Fibroblast of gingiva (primary cell): ENCODE results near the gene MDFIC2.
"Not testable (repeated sequence)": the region's sequence is repeated elsewhere in the genome, so short reads cannot be mapped to it uniquely, and the experiment has no call there.

ENCODE experiments used
- DNase-seq: peaks from one replicate; pipeline ENCODE4 v3.0.0-alpha.2; 2011; ENCODE audit warnings: low read depth

The MDFIC2 gene

DNA sequence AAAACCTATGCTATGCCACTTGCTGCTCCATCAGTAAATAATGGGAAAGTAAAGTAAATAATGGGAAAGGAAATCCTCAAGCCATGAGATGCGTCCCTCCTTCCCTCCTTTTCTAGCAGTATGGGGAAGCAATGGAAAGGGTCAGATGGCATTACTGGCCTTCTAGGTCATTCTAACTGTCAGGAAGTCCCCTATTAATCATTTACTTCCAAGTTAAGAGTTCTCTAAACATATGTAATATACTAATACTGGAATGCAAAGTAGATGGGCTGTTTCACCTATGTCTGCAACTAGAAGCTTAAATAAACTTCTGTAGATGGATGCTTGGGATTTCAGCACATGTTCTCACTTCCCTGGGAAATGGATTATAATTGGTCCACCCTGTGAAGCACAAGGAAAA is 55.9 kb downstream of the MDFIC2 start:
- no peak for DNase-seq

DNA sequence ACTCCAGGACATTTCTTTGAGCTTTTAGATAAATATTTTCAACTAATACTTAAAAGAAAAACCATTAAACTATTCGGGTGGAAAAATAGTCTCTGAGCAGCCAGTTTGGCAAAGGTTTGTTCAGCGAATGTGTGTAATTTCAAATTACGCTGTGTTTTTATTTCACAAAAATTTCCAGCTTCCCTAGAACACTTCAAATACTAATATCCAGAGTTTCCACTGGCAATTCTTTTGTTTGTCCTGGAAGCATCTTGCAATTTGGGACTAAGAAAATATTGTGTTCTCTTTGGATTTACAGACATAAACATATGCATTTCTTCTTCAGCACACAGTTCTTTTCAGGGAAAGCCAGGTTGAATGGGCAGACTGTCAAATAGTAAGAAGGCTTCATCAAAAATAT is 61.9 kb downstream of the MDFIC2 start:
- no peak for DNase-seq

DNA sequence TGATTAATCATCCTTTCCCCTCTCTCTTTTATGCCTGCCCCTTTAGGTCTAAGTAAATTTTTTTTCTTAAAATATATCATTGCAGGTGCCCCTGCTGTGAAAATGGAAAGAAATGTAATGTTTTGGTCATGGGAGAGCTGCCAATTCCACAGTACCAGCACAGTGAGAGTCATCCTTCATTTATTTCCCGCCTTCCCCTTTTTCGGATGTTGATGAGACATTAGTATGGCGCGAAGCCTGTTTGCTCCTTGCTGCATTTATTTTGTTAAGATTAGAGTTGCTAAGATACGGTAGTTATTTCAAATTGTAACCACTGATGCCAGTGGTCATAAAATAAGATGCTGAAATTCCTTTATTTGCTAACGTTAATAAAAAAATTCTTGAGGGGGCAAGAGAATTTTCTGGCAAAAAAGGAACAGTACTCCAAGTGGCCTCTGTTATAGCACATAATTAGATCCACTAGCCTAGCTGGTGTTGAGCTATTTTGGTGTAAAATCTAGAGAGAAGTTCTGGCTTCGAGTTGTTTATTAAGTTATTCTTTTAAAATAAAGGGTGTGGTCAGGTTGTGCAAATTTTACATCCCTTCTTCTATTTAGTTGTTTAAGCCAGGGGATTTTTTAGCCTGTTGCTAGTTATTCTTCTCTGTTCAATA is 62.8 kb downstream of the MDFIC2 start:
- DNase-seq = no peak

DNA sequence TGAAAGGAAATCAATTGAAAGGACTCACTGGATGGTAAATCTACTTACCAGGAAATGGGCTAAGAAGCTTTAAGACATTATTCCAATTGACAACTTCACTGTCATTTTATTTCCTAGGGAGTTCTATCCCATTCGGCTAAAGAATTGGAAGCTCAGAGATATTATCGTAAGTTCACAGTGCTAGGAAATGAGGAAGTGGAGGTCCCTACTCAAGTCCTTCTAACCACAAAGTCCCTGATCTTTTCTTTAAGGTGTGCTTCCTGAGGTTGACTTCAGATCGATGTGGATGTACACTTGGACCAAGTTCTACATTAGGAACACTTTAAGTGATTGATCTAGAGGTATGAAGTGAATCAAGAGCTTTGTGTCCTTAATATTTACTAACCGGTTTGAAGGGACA is 63.6 kb downstream of the MDFIC2 start:
- DNase-seq = no peak

DNA sequence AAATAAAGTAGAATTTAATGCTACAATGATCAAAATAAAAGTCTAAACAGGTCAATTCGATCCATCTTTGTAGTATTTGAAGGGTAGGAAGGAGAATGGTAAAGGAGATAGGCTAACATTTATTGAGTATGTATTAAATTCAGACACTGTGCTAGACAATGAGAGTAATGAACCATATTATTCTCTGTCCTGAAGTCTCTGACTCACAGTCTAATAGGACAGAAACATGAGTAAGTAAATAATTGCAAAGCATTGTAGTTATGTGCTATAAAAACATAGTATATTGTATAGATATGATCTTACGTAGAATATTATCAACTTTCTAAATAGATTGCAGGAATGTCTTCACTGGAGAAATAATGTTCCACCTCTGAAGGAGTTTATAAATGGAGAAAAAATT is 64.5 kb downstream of the MDFIC2 start:
- DNase-seq = no peak

DNA sequence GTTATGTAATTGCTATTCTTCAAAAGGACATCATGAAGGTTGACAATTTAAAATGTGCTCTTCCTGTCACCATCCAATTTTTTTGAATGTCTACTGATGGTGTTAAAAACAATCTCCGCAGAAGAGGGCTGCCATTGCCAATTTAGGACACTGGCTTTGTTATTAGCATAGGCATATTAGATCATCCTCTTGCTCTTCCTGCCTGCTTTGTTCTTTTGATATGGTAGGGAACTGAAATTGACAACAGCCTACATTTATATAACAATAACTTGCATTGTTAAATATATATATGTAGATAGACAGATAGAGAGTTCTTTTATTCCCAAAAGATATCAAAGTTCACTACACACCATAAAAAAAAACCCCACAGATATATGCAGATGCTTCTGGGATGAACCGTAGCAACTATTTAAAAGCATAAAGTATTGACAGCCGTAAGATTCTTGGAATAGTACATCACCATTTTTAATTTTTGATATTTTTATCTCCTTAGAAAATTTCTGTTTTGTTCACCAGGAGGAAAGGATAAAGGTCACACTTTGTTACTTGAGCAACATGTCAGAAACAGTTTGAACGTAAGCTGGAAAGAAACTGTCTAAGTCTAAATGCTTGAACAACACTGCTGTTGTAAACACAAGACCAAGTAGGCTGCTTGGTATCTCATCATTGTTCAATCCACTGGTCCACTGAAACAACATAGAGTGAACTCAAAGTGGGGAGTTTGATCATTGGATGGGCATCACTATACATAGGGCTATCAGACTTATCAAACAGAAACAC is 66.5 kb downstream of the MDFIC2 start:
- DNase-seq = no peak

DNA sequence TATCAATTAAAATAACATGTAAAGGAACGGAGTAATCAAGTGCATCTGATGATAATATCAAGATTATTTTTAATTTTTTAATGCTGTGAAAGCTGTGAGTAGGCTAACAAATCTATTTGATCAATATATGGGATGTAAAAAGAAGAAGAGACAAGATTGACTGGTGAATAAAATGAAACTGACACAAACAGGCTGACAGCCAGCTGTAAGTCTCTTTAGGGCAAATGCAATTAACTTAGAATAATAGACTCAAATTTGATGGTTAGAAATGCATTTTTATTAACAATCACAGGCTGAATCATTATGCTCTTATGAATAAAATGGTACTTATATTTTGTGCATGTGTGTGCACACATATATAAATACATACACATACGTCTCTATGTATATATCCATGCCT is 68.0 kb downstream of the MDFIC2 start:
- DNase-seq = no peak

DNA sequence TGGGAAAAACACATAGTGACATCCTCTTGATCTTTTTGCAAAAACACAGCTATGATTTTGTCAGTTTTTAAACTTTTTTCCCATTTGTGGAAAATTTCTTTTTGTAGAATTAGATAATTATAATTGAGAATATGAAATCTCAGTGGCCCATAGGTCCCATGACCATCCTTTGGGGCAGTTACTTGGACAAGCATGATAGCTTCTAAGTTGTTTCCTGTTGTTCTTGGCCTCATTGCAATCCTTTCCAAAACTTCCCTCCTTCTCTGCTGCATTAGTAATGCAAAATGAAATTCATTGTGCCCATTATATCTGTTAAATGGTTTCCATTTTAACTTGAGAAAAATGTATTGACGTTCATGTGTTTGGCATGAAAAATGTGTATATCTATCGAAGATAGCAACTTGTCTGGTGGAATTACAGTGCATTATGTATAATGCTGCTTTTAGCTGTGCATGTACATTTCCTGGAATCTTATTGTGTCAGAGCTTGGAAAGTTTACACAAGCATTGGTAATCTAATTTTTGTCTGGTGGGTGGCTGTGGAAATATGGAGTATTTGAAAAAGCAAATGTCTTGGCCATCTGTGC is 70.0 kb downstream of the MDFIC2 start:
- DNase-seq = no peak

DNA sequence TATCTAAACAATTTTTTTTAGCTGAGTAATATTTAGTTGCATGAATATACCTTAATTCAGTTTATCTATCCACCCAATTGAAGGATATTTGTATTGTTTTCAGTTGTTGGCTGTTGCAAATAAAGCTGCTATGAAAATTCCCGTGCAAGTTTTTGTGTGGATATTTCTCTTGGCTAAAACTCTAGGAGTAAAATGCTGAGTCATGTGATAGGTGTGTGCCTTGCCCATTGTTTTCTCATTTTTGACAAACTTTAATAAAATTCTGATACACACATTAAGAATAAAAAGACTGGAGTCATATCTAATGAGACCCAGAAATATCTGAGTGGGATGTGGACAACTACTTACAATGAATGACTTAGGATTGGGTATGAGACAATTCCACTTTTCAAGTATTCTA is 78.6 kb downstream of the MDFIC2 start:
- no peak for DNase-seq

DNA sequence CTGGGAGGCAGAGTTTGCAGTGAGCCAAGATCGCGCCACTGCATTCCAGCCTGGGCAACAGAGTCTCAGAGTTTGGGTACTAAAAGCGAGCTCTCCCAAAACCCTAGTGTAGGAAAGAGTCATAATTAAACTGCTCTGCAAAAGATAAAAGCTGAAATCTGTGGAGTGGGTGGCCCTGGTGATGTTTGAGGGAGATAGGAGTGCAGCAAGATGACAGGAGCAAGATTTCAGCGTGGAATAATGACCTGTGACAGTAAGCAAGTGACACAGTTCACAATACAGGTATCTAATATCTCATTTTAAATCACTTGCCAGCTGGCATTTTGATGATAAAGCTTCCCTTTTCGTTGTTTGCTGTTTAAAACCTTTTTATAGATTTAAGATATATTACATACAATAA is 79.3 kb downstream of the MDFIC2 start:
- DNase-seq = no peak

DNA sequence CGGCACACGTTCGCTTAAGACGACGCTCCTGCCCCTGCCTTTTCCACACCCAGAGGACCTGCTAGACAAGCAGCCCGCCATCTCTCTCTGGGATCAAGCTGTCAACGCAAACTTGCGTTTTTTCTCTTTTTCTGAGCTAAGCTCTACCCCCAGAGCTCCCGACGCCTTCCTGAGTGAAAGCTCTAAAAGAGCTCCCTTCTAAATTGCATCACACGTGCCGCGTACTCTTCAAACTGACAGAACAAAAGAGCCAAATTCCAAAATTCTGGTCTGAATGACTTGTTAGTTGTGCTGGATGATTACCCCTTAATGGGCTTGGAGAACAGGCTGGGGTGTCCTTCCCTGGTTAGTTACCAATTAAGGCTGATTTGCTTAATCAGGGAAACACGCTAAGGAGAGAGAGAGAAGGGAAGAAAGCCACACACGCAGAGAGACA is 81.2 kb downstream of the MDFIC2 start:
- no peak for DNase-seq

DNA sequence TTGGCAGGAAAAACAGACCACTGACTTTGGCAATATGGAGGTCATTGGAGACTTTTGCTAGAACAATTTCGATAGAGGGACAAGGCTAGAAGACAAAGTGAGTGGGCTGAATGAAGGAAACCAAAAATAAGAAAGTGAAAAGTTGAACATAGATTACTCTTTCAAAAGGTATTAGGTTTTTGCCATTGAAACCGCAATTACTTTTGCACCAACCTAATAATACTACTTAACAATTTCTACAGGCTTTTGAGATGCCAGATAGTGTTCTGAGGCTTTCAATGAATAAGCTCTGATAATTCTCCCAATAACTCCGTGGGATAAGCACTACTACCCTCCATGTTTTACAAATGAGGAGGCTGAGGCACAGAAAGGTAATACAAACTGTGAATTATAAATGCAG is 85.0 kb downstream of the MDFIC2 start:
- DNase-seq = no peak

DNA sequence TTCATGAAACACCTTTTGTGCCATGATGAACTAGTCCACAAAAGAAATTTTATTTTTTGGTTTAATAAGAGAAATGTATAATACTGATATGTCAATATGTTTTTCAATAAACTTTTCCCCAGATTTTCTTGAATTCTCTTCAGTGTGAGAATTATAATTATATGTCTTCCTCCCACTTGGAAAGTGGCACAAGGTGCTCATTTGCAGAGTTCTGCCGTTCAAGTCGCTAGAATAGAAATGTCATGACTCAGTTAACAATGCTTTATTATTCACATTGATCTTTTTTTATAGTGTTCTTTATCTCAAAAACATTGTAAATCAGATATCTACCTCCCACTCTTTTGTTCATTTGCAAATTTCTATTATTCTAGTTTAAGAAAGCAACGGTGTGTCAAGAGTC is 87.3 kb downstream of the MDFIC2 start:
- no peak for DNase-seq

DNA sequence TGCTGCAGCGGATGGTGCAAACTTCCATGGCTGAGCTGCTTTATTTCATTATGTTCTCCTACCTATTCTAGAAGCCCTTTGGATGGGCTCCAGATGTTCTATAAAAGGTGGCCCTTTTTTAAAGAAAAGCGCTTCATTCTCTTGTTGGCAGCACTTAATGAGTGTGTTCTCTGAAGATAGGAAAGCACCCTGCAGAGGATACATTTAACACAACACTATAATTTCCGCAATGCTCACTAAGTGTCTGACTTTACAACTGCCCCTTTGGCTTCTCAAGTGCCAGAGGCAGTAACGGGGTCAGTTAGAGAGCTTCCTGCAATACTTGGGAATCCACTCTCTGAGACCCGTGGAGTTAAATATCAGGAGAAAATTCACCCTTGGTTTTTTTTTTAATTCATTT is 88.1 kb downstream of the MDFIC2 start:
- DNase-seq = no peak

DNA sequence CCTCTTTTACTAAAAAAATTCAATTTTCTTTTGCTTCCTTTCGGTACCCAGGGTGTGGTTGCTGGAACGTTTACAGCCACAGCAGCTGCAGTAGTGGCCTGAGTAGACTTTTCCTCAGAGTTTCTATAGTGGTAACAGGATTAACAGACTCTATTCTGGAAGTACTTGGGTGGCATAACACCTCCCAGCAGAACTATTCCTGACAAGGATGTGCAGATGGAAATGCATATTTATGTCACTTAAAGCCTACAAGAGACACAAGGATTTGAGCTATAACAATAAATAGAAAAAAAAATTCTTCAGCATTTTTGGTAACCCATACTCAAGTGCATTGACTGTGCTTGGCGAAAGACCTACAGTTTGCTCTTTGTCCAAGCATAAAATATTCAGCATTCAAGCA is 94.0 kb downstream of the MDFIC2 start:
- DNase-seq = no peak

DNA sequence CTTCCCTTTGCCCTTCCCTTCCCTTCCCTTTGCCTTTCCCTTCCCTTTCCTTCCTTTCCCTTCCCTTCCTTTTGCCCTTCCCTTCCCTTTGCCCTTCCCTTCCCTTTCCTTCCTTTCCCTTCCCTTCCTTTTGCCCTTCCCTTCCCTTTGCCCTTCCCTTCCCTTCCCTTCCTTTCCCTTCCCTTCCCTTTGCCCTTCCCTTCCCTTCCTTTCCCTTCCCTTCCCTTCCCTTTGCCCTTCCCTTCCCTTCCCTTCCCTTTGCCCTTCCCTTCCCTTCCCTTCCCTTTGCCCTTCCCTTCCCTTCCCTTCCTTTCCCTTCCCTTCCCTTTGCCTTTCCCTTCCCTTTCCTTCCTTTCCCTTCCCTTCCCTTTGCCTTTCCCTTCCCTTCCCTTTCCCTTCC is 101.2 kb downstream of the MDFIC2 start:
- not testable (repeated sequence) for DNase-seq

DNA sequence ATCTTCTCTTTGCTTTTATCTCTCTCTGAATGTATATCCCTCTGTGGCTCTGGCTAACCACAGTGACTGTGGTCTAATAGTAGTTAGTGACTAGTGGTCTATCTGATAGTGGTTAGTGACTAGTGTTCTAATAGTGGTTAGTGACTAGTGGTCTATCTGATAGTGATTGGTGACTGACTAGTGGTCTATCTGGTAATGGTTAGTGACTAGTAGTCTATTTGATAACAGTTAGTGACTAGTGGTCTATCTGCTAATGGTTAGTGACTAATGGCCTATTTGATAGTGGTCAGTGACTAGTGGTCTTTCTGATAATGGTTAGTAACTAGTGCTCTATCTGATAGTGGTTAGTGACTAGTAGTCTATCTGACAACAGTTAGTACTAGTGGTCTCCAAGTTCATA is 110.5 kb downstream of the MDFIC2 start:
- no peak for DNase-seq

DNA sequence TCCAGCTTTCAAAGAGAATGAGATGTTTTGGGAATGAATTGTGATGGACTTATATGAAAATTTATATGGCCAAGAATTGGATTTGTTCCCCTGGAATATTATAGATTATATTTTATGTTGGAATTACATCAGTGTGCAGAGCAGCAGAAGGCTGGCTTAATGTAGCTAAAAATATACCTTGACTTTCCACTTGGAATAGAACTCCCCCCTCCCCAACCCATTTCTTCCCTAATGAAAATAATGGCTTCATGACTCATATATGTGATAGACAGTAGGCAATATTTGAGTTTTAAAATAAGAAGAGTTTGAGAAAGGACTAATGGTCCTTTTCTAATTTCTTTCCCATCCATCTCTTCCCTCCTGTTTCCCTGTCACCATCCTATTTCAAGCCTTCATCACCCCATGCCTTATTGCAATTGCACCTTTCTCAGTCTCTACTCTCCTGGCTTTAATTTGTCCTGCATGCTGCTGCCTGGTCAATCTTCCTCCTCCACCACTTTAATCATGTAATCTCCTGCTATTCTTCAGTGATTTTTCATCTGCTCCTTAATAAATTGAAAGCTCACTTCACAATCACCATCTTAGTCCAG is 122.5 kb downstream of the MDFIC2 start:
- no peak for DNase-seq

DNA sequence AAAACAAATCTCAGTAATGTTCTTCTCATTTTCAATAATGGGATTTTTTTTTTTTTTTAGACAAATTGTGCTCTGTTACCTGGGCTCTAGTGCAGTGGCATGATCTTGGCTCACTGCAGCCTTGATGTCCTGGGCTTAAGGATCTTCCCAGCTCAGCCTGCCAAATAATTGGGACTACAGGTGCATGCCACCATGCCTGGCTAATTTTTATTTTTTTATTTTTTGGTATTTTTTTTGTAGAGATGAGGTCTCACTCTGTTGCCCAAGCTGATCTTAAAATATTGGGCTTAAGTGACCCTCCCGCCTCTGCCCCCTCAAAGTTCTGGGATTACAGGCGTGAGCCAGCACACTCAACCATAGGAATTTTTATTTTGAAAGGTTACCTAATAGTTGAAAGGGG is 126.2 kb downstream of the MDFIC2 start:
- no peak for DNase-seq

DNA sequence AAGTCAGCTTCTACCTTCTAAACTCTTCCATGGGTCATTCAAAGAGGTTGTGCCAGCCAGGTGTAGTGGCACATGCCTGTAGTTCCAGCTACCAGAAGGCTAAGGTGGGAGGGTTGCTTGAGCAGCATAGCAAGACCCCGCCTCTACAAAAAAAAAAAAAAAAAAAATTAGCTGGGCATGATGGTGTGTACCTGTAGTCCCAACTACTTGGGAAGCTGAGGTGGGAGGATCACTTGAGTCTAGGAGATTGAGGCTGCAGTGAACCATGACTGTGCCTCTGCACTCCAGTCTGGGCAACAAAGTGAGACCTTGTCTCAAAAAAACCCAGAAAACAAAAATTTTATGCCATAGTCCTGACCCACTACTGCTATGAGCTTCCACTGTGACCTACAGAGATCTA is 126.8 kb downstream of the MDFIC2 start:
- DNase-seq = no peak

DNA sequence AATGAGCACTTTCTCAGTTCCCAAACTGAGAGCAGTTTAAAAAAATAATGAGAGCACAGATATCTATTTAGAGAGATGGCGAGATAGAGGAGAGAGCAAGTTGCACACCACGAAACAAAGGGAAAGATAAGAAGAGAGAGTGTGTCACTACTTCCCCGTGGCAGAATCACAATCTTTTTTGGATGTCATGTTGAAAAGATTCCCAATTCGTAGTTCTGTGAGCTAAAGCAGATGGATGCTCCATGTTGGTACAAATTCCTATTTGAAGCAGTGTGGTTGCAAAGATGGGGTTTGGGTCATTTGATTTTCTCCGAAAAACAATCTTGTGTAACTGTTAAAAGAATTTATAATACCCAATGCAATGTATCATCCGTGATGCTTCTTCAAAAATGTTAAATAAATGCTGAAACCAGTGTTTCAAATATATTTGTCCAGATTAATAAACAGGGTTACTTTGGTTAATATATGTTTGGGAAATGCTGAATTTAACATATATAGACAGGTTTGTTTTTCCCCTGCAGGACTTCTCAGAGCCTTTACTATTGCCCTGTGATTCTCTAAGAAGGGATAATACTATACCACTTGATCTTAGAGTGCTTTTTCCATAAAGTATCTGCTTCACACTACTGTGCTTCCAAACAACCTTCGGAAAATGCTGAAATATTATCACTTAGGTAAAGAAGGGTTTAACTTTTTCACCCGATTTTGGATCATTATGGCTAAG is 128.5 kb downstream of the MDFIC2 start:
- no peak for DNase-seq

DNA sequence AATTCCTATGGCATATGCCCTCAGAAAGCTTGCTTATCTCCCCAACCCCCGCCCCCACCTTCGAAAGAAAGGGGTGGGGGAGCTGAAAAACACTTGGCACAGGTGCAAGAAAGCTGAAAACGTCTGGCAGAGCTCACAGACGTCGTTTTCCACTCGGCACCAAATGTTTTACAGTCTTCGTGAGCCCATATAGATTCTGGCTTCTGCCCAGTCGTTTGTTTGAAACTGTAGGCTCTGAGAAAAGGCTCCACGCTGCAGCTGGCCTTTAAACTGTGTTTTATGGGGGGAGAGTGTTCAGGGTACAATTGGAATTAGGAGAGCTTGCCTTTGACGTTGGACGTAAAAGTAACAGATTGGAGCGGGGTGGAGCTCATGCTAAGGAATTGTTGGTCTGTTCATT is 130.3 kb downstream of the MDFIC2 start:
- DNase-seq = no peak

DNA sequence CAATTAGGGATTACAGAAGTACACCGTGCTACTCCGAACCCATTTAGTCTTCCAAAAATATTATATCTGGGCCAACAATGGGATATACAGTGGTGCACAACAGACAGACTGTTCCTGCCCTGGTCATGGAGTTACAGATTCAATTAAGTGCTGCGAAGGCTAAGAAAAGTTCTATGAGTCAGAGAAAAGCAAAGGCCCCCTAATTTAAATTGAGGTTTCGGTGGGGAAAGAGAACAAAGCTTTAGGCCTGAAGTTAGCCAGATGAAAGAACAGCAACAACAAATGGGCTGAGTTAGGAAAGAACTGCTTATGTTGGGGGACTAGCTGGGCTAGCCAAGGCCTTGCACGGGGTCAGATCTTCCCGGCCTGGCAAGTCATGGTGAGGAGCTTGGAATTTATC is 131.8 kb downstream of the MDFIC2 start:
- no peak for DNase-seq
